Stimulated activated CD4-positive, alpha-beta T cell treated with anti-CD3 and anti-CD28 coated beads, Interleukin-4, amount 100 ng/mL, for 24 hours (primary cell): ENCODE measurements around the gene SH2D6.

Source experiments
- DNase-seq: peaks from one replicate; pipeline ENCODE4 v3.0.0-alpha.2; 2020

The SH2D6 gene

DNA sequence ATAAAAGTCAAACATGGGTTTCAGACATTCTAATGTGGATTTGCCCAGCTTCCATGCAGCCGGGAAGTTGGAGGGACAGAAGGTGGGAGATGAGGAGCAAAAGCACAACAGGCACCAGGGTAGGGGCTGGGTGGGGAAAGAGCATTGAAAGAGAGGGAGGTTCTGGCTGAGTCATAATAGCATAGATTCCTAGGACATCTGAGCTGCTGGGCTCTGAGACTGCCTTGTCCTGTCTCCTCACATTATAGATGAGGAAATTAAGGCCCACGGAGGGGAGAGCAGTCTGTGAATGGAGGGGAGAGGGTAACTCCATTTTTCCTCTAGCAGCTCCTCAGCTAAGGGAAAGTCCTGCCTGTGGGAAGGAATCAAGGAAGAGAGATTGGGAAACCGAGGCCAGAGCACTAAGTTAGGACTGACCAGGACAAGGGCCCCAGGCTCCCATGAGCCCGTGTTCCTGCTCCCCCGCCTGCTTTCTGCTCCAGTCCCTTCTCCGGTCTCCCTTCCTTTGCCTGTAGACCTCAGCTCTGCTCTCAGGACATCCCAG lies 26.2 kb downstream of the SH2D6 start:
- DNase-seq: no peak

DNA sequence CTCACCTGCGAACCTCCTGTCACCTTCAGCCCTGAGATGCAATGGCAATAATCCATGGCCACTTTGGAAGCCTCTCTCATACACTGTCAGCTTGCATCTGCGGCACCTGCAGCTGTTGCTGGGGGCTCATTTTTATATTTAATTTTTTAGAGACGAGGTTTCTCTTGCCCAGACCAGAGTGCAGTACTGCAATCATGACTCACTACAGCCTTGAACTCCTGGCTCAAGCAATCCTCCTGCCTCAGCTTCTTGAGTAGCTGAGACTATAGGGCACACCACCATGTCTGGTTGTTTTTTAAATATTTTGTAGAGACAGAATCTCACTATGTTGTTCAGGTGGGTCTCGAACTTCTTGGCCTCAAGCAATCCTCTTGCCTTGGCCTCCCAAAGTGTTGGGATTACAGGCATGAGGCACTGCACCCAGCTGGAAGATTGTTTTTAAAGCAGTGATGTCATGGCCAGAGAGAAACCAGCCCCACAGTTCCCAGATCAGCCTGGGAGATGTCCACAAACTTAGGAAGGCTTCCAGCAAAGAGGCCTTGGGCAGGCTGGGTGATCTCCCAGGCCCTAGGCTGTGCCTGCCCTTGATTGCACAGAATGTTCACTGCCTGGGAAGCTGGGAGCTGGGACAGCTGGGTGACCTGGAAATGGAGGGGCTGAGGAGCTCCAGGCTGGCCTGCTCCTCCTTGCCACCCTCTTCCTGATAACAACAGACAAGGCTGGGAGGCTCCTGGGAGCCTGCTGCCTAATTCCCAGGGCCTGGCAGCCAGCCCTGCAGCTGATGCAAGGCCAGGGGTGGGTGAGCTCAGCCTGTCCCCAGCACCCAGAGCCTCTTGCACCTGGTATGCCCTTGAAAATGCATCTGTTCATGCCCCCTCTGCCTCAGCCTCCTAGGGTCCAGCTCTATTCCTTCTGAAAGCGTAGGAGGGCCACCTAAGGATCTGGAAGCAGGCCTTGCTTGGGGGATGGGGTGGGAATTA lies 27.1 kb downstream of the SH2D6 start:
- no peak for DNase-seq

DNA sequence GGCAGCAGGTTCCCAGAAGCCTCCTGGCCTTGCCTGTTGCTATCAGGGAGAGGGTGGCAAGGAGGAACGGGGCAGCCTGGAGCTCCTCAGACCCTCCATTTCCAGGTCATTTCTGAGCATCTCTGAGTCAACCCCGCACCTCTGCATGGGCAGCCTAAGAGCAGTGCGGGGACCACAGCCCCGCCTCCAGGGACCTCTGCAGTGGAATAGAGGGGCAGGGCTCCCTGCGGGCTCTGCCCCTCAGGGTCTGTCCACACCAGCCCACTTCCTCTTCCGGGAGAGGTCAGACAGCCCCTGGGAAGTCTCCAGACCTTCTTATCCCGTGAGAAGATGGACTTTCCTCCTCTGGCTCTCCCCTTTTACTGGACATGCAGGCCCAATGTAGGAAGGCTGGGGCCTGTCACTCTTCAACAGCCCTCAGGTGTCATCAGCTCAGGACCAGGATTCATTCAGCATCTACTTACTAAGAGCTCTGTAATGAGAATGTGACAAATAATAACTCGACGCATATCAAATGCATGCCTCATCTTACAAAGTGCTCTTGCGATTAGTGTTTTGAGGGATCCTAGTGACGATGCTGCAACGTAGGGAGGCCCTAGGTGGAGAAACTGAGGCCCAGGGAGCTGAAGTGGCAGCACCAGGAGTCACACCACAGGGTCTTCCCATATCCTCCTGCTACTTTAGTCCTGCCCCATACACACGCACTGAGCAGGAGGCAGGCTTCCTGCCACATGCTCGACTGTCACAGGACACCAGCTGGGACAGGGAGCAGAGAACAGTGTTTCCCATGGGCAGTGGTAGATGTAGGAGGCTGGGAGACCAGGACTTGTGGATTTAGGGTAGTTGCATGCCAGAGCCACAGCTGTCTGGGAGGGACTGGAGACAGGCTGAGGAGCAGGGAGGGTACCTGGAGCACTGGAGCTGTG lies 28.0 kb downstream of the SH2D6 start:
- no peak for DNase-seq

DNA sequence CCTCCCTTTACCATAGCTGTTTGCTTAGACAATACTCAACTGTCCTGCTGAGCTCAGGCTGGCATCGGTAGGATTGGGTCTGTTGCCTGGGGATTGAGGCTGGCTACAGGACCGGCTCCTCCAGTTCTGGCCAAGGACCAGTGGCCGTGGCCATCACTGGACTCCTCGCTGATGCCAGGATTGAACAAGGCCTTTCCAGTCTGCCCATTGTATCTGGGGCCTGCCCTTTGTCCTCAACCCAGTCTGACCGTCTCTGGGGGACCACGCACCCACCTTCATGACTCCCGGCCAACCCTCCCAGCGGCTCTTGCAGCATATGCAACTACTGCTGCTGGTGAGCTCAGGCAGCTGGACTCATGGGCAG lies 28.7 kb downstream of the SH2D6 start:
- DNase-seq: no peak

DNA sequence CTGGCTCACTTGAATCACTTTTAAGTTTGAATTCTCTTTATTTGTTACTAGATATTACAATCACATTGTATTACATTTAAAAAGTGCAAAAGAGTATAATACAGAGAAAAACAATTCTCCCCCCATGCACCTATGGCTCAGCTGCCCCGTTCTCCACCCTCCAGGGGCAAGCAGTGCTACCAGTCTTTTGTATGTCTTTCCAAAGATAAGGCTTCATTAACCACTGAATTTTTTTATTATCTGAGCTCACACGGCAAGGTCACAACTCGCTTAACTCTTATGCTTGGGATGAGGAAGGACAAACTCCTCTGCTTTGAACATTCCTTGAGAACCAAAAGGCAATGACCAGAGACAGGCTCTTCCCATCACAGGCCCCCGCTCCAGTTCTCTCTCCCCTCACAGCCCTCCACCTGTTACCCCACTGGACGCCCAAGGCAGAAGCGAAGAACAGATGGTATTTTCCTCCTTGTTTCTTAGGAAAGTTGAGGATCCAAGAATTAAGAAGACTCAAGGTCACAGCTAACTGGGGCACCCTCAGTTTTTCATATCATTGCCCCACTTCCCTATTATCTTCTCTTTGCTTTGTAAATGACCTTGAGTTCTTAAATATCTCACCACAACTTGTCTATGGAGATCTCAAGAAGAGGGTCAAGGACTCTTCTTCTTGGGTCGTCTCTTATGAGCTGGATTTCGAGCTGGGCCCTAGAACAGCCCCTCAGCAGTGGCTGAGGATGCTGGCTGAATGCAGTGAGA lies 30.1 kb downstream of the SH2D6 start:
- DNase-seq: no peak

DNA sequence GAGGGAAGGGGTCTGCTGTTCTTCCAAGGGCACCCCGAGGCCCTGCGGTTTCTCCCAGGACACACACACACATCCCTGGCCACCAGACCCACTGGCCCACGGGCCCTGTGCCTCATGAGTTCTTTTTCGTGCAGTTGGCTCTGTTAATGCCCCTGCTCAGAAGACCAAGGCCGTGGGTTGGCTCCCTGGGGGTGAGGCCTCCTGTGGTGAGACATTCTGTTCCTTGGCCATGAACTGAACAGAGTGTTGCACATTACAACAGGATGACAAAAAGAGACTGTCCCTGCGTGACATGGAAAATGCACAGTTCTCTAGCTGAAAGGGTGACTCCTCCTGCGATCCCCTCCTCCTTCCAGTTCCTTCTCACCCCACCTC lies 30.7 kb downstream of the SH2D6 start:
- DNase-seq: no peak

DNA sequence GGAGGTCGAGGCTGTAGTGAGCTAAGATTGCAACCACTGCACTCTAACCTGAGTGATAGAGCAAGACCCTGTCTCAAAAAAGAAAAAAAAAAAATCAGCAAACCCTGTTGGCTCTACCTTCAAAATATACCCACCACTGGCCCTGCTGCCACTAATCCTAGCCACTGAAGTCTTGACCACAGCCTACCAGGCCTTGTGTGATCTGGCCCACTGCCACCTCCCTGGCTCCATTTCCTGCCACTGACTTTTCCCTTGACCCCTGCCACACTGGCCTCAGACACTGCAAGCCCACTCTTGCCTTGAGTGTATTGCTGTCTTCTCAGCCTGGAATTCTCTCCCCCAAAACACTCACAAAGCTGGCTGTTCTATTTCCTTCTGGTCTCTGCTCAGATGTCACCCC lies 33.7 kb downstream of the SH2D6 start:
- no peak for DNase-seq

DNA sequence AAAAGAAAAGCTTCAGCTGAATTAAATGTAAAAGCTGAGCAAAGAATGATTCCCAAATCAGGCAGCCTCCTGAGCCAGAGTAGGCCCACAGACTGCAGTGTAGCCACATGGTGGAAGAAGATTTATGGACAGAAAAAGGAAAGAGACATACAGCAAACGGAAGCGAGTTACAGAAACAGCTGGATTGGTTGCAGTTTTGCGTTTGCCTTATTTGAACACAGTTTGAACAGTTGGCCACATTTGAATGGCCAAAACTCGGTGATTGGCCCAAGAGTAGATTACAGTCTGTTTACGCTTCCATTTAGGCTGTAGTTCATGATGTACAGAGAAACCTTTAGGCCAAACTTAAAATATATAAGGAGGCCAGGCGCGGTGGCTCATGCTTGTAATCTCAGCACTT lies 35.1 kb downstream of the SH2D6 start:
- no peak for DNase-seq

DNA sequence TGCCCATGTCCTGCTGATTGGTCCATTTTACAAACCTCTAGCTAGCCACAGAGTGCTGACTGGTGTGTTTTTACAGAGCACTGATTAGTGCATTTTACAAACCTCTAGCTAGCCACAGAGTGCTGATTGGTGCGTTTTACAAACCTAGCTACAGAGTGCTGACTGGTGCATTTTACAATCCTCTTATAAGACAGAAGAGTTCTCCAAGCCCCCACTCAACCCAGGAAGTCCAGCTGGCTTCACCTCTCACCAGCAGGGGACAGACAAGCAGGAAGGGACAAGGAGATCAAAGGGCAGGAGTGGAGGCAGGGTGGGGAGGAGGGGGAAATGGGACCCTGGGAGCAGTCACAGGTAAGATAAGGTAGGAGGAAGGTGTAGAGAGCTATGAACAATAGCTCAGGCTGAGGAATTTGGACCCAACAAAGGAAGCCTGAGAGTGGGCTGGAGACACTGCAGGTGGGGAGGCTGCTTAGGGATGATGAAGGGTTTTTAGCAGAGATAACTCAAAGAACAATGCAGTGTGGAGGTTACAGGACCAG lies 37.1 kb downstream of the SH2D6 start:
- no peak for DNase-seq

DNA sequence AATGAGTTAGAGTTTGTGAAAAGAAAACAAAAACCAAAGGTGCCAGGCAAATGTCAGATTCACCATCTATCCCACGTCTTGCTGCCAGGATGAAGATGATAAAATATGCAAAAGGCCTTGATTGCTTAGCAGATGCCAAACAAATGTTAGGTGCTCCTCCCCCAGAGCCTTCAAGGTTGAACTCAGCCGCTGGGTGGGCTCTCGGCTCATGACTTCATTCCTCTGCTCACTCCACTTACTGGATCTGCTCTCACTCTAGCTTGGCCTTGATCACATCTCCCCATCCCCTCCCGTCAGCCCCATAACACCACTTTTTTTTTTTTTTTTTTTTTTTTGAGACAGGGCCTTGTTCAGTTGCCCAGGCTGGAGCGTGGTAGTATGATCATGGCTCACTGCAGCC lies 38.5 kb downstream of the SH2D6 start:
- no peak for DNase-seq

DNA sequence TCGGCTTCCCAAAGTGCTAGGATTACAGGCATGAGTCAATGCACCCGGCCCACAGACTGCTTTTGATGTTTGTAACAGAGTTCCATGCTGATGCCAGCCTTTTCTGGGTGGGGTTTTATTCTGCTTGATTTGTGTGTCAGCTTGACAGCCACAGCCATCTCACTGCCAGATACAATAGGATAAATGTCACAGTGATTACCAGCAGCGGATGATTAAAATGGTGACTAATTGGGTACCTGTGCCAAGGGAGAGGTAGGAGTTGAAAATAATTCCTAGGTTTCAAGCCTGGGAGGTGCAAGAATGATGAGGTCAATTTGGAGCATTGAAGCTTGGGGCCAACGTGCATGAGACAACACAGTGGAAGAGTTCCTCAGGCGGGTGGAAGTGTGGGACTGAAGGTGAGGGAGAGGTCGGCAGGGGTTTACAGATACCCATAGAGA lies 39.4 kb downstream of the SH2D6 start:
- DNase-seq: no peak

DNA sequence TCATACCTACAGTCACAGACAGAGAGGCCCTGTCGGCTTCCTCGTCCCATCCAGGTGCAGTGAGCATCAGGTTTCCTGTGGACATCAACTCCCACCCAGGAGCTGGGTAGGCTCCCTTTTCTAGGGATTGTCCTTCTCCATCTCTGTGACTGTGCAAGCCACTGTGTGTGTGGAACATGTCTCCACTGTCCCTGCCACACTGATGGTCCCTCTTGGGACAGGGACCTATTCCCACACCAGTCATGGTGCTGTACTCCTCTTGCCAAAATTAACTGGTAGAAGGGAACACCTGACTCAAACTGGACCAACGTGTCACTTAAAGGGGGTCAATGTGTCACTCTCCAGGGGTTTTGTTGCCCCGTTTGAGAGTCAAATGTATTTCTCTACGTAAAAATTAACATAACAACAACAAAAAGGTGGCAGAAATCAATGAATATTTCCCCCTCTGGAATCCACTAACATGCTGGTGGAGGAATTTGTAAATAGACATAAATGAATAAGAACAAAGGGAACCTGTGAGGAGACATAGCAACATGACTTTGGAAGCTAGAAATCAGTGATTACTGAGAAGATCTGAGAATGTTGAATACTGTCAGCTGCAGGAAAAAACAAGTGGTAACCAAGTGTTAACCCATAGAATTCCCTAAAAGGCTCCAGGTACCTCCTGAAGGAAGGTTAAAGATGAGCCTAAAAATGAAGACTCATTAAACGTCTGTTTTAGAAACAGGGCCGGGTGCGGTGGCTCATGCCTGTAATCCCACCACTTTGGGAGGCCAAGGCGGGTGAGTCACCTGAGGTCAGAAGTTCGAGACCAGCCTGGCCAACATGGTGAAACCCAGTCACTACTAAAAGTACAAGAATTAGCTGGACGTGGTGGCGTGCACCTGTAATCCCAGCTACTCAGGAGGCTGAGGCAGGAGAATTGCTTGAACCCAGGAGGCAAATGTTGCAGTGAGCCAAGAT lies 40.4 kb downstream of the SH2D6 start:
- DNase-seq: no peak

DNA sequence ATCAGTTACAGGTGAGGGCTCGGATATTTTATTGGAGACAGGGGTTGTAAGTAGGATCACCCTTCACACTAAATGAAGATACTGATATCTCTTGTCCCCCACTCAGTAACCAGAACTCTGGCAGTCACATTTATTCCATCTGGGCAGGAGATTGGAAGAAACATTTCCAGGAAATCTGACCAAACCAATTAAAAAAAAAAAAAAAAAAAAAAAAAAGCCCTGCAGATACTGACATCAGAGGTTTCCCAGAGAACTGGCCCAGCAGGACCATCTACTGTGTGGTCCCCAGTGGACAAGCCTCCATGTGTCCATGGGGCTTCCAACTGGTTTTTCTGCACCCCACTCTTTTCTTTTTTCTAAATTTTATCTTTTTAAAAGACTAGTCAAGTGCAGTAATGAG lies 41.3 kb downstream of the SH2D6 start:
- DNase-seq: no peak

DNA sequence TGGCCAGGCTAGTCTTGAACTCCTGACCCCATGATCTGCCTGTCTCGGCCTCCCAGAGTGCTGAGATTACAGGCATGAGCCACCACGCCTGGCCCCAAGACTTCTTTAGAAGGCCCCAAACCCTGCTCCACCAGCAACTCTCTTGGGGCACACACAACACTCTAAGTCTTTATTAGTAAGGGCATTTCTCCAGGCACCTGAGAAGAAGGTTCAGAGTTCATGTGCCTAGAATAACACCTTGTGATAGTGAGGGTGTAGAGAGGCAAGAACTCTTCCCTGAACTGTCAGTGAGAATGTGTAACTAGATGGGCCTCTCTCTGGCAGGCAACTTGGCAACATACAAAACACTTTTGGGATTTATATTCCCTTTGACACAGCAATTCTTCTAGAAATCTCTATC lies 43.8 kb downstream of the SH2D6 start:
- DNase-seq: no peak

DNA sequence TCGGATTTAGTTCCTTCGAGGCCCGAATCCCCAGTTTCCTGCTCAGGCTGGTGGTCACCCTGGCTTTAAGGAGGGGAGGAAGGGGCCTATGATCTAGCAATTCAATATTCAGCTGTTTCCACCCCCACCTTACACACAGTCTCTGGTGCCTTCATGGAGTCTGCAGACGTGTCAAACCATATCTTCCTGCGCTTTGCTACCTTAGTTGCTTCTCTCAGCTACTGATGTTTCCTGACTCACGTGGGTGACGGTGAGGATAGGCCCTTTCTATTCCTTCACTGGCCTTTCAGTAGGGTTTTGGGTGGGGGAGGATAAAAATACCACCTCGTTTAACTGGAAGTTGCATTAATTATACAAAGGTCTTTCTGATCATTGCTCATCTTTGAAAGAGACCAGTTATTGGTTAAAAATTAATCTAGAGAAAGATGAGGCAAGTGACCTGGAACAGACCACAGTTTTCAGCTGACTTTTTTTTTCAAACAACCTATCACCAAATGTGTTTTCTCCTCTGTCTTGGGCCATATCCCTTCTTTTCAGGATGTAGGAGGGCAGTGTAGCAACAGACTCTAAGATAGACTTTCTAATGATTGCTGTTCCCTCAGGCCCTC lies 49.7 kb downstream of the SH2D6 start:
- DNase-seq: no peak

DNA sequence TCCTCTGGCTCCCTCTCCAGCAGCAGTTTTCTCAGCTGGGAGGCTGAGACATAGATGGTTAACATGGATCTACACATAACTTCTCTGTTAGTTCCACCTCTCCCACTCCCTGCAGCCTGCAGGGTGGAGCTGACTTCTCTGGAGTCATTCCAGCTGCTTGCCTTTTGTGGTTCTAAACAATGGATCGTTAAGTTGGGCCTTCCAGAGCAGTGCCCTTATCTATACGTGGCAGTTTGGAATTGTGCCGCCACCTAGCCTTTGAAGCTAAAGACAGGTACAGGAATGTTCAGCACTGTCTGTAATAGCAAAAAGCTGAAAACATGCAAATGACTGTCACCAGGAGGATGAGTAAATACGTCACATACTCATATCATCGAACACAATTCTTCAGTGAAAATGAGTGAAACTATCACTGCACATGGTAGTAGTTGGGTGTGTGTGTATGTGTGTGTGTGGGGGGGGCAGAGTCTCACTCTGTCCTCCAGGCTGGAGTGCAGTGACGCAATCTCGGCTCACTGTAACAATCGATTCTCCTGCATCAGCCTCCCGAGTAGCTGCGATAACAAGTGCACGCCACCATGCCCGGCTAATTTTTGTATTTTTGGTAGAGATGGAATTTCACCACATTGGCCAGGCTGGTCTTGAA lies 50.3 kb downstream of the SH2D6 start:
- DNase-seq: no peak

DNA sequence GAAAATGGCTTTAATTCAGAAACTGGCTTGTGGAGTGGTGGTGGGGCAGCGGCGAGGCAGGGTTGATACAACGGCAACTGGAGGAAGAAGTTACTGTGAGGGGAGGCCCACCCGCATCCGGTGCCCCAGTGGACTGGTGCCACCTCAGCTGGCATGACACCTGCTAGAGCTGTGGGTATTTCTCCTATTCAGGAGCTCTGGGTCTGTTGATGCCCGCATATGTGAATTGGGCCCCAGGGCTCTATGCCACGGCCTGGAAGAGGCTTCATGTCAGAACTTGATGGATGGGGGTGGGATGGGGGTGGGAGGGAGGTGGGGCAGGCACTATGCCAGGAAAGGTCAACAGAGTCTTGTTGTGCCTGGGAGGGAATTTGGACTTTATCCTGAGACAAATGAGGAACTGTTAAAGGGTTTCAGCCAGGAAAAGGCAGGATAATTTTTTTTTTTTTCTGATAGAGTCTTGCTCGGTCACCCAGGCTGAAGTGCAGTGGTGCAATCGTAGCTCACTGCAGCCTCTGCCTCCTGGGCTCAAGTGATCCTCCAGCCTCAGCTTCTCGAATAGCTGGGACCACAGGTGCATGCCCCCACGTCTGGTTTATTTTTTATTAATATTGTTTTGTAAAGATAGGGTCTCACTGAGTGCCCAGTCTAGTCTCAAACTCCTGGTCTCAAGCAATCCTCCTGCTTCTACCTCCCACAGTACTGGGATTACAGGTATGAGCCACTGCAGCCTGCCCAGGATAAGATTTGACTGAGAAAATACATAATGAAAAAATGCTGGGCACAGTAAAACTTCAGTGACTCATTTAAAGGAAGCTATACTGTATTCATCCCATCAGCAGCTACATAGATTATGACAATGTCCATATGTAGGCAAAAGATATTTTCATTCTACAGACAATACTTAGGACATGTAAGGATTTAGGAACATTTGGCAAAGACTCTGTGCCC lies 52.6 kb downstream of the SH2D6 start:
- no peak for DNase-seq

DNA sequence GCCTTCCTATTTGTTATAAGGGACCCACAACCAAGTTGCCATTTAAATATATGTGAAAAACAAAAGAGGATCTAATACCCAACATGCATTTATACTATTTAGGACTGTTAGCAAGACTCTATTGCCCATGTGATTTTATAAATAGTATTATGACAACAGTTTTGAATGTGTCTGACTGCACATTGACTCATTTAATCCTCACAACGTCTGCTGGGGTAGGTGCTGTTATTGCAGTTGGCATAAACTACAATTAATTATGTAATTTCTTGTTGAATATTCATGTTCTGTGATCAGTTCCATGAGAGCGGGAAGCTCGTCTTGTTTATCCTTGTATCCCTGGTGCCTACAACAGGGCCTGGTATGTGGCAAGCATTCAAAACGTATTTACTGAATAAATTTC lies 53.7 kb downstream of the SH2D6 start:
- no peak for DNase-seq
